ENCODE measurements around the gene TAC4. TPM values are rescaled to one million over a fixed set of nuclear protein-coding genes. Genes with fewer than 3 reads are reported as not detected.

TAC4 gene
- total RNA-seq, 1 donor from 2014 or later: not detected

DNA sequence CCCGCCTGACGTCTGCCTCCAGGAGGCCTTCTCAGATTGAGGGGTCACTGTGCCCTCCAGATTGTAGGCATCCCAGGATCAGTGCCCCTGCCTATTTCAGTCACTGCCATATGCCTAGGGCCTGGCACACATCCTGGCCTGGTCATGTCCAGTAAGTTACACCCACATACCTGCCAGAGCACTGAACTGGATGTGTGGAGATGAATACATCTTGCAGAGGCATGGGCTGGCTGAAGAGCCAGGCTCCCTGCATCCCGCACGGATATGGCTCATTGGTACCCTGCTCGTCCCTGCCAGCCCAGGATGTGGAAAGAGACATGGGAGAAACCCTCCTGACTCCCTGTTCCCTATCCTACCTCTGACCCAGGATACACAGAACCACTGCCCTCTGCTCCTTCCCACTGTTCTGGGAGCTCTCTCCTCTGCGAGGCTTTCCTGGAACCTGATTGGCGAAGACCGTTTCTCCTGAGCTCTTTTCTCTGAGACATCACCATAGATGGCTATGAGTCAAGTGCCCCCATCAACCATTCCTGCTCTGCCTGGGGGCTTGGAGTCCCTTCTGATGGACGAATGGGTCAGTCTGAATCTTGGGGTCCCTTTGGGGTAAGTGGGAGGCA, 40.0 kb upstream of the TAC4 start:
- FAIRE-seq (no peak), DNase-seq (ENCODE audit: low read depth) (no peak)
- no peak overlapping the region for H3K4me2 ChIP-seq (ENCODE audit: low read length)
- no peaks in the 10 kb centered on the region for H3K9me3 ChIP-seq (ENCODE audit: insufficient read depth, low read depth, low read length)
- H3K27ac Mint-ChIP-seq (ENCODE audit: unreplicated experiment): no peak overlapping the region
- no peak overlapping the region for H3K4me3 Mint-ChIP-seq (ENCODE audit: unreplicated experiment)
- H4K20me1 ChIP-seq (ENCODE audit: insufficient read depth, low read length): no peaks in the 10 kb centered on the region
- no peak overlapping the region for H3K4me3 ChIP-seq (ENCODE audit: insufficient read depth, low read depth, low read length)
- no peaks in the 10 kb centered on the region for H3K36me3 ChIP-seq (ENCODE audit: insufficient read depth, low read length)
- peaks cover 49% of the 10 kb centered on the region for H3K27me3 Mint-ChIP-seq (ENCODE audit: low read depth, unreplicated experiment)
- TF ChIP-seq EZH2 (IDR thresholded peaks at IDR 0.05; ENCODE audit: insufficient read depth, low read length): no peak
- TF ChIP-seq, protein P1, sequence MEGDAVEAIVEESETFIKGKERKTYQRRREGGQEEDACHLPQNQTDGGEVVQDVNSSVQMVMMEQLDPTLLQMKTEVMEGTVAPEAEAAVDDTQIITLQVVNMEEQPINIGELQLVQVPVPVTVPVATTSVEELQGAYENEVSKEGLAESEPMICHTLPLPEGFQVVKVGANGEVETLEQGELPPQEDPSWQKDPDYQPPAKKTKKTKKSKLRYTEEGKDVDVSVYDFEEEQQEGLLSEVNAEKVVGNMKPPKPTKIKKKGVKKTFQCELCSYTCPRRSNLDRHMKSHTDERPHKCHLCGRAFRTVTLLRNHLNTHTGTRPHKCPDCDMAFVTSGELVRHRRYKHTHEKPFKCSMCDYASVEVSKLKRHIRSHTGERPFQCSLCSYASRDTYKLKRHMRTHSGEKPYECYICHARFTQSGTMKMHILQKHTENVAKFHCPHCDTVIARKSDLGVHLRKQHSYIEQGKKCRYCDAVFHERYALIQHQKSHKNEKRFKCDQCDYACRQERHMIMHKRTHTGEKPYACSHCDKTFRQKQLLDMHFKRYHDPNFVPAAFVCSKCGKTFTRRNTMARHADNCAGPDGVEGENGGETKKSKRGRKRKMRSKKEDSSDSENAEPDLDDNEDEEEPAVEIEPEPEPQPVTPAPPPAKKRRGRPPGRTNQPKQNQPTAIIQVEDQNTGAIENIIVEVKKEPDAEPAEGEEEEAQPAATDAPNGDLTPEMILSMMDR (IDR thresholded peaks at IDR 0.05; ENCODE audit: insufficient read depth, low read depth, low read length): no peak
- no peaks in the 10 kb centered on the region for H3K79me2 ChIP-seq (ENCODE audit: insufficient read depth, low read length)
- peaks cover 57% of the 10 kb centered on the region for H3K27me3 ChIP-seq (ENCODE audit: insufficient read depth, low read length)
- no peak overlapping the region for H3K27ac ChIP-seq (ENCODE audit: low read depth, low read length)
- no peak overlapping the region for H2AFZ ChIP-seq (ENCODE audit: low read depth, low read length)
- no peaks in the 10 kb centered on the region for H3K9me3 Mint-ChIP-seq (ENCODE audit: unreplicated experiment)
- H3K9ac ChIP-seq (ENCODE audit: low read length): no peak overlapping the region
- no peaks in the 10 kb centered on the region for H3K36me3 Mint-ChIP-seq (ENCODE audit: low read depth, unreplicated experiment)
- peaks cover 7% of the 10 kb centered on the region for H3K4me1 Mint-ChIP-seq (ENCODE audit: low read depth, unreplicated experiment)
- H3K4me1 ChIP-seq (ENCODE audit: insufficient read depth, low read length): no peaks in the 10 kb centered on the region

DNA sequence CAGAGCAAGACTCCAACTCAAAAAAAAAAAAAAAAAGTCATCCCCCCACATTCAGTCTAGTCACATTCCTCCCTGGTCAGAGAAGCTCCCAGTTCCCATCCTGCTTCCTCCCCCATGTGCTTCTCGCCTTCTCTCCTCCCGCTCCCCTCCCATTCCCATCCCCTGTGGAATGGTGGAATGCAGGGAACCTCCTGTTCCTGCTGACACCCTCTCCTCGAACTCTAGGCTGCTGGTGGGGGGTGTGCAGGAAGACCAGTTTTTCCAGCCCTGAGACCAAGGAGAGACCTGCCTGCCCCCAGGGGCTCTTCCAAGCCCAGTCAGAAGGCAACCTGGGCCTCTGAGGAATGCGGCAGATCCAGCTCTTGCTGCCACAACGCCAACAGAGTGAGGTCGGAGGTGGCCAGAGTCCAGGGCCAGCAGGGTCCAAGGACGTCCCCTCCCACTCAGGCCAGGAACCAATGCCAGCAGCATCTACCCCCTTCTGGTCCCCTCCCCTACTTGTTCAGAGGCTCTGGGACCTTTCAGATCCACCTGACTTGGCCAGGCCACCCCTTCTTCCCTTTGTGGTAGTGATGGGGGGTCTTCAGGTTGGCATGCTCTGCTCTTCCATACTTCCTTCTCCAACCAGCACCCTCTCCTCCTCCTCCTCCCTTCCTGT, 39.3 kb upstream of the TAC4 start:
- Mint-ChIP-seq H3K9me3 (ENCODE audit: unreplicated experiment) (no peaks in the 10 kb centered on the region), H3K4me3 (ENCODE audit: unreplicated experiment) (no peak overlapping the region), H3K4me1 (ENCODE audit: low read depth, unreplicated experiment) (peaks cover 10% of the 10 kb centered on the region), H3K36me3 (ENCODE audit: low read depth, unreplicated experiment) (no peaks in the 10 kb centered on the region), H3K27ac (ENCODE audit: unreplicated experiment) (no peak overlapping the region), H3K27me3 (ENCODE audit: low read depth, unreplicated experiment) (peaks cover 48% of the 10 kb centered on the region)
- H4K20me1 ChIP-seq (ENCODE audit: insufficient read depth, low read length): no peaks in the 10 kb centered on the region
- no peaks in the 10 kb centered on the region for H3K4me1 ChIP-seq (ENCODE audit: insufficient read depth, low read length)
- H3K9ac ChIP-seq (ENCODE audit: low read length): no peak overlapping the region
- H3K27ac ChIP-seq (ENCODE audit: low read depth, low read length): no peak overlapping the region
- TF ChIP-seq EZH2 (IDR thresholded peaks at IDR 0.05; ENCODE audit: insufficient read depth, low read length): no peak
- TF ChIP-seq, protein P1 (IDR thresholded peaks at IDR 0.05; ENCODE audit: insufficient read depth, low read depth, low read length): no peak
- DNase-seq (ENCODE audit: low read depth) (no peak), FAIRE-seq (no peak)
- peaks cover 58% of the 10 kb centered on the region for H3K27me3 ChIP-seq (ENCODE audit: insufficient read depth, low read length)
- H2AFZ ChIP-seq (ENCODE audit: low read depth, low read length): no peak overlapping the region
- no peaks in the 10 kb centered on the region for H3K9me3 ChIP-seq (ENCODE audit: insufficient read depth, low read depth, low read length)
- no peak overlapping the region for H3K4me2 ChIP-seq (ENCODE audit: low read length)
- no peaks in the 10 kb centered on the region for H3K79me2 ChIP-seq (ENCODE audit: insufficient read depth, low read length)
- no peaks in the 10 kb centered on the region for H3K36me3 ChIP-seq (ENCODE audit: insufficient read depth, low read length)
- H3K4me3 ChIP-seq (ENCODE audit: insufficient read depth, low read depth, low read length): no peak overlapping the region

DNA sequence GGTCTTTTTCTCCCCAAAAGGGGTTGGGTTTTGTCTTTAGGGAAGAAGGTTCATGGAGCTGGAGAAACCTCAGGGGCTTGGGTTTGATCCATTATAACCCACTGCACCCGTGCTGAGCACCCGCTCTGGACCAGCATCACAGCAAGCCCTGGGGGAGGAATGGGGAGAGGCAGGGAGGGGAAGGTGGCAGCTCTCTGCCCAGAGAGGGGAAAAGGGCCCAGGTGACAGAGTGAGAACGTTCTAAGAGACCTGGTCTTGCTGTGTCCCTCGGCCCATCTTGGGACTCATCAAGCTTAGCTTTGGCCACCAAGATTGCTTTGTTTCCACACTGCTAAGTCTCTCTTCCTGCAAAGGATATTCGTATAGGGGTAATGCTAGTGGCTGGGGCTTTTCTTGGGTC, 38.2 kb upstream of the TAC4 start:
- no peak for TF ChIP-seq EZH2 (IDR thresholded peaks at IDR 0.05; ENCODE audit: insufficient read depth, low read length)
- TF ChIP-seq, protein P1 (IDR thresholded peaks at IDR 0.05; ENCODE audit: insufficient read depth, low read depth, low read length): no peak
- no peaks in the 10 kb centered on the region for H3K79me2 ChIP-seq (ENCODE audit: insufficient read depth, low read length)
- no peak for FAIRE-seq
- peaks cover 40% of the 10 kb centered on the region for H3K27me3 Mint-ChIP-seq (ENCODE audit: low read depth, unreplicated experiment)
- H3K9me3 Mint-ChIP-seq (ENCODE audit: unreplicated experiment): no peaks in the 10 kb centered on the region
- no peak for DNase-seq (ENCODE audit: low read depth)
- H3K27ac ChIP-seq (ENCODE audit: low read depth, low read length): no peak overlapping the region
- no peak overlapping the region for H2AFZ ChIP-seq (ENCODE audit: low read depth, low read length)
- no peaks in the 10 kb centered on the region for H3K9me3 ChIP-seq (ENCODE audit: insufficient read depth, low read depth, low read length)
- H3K27ac Mint-ChIP-seq (ENCODE audit: unreplicated experiment): no peak overlapping the region
- H3K4me3 ChIP-seq (ENCODE audit: insufficient read depth, low read depth, low read length): no peak overlapping the region
- no peaks in the 10 kb centered on the region for H3K36me3 ChIP-seq (ENCODE audit: insufficient read depth, low read length)
- H3K4me1 Mint-ChIP-seq (ENCODE audit: low read depth, unreplicated experiment): peaks cover 10% of the 10 kb centered on the region
- H3K4me2 ChIP-seq (ENCODE audit: low read length): no peak overlapping the region
- H3K27me3 ChIP-seq (ENCODE audit: insufficient read depth, low read length): peaks cover 55% of the 10 kb centered on the region
- H3K4me3 Mint-ChIP-seq (ENCODE audit: unreplicated experiment): no peak overlapping the region
- H3K9ac ChIP-seq (ENCODE audit: low read length): no peak overlapping the region
- H3K4me1 ChIP-seq (ENCODE audit: insufficient read depth, low read length): no peaks in the 10 kb centered on the region
- no peaks in the 10 kb centered on the region for H4K20me1 ChIP-seq (ENCODE audit: insufficient read depth, low read length)
- no peaks in the 10 kb centered on the region for H3K36me3 Mint-ChIP-seq (ENCODE audit: low read depth, unreplicated experiment)
